Measurements from ENCODE around the gene RALGPS2.
"Not testable (repeated sequence)": the region's sequence is repeated elsewhere in the genome, so short reads cannot be mapped to it uniquely, and the experiment has no call there.

RALGPS2 gene

DNA sequence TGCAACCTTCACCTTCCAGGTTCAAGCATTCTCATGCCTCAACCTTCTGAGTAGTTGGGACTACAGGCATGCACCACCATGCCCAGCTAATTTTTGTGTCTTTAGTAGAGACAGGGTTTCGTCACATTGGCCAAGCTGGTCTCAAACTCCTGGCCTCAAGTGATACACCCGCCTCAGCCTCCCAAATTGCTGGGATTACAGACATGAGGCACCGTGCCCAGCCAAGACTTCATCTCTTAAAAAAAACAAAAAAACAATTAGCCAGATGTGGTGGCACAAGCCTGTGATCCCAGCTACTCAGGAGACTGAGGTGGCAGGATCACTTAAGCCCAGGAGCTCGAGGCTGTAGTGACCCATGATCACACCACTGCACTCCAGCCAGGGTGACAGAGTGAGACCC is 224.8 kb downstream of the RALGPS2 start:
- not testable (repeated sequence) for H3K36me3 ChIP-seq (replicated peaks in 1 of 2; ENCODE audit: control insufficient read depth in 2 of 2, insufficient read depth in 2 of 2, low read length in 2 of 2); H2BK120ac ChIP-seq (ENCODE audit: low read depth, low read length); H4K91ac ChIP-seq (ENCODE audit: low read depth, low read length, poor library complexity); H3K27me3 ChIP-seq (ENCODE audit: control insufficient read depth in 3 of 3, insufficient read depth in 3 of 3, low read depth in 1 of 3, low read length in 3 of 3); H3K14ac ChIP-seq (ENCODE audit: low read length); H2AK5ac ChIP-seq (ENCODE audit: low read depth, low read length); H3K79me1 ChIP-seq (ENCODE audit: low read depth, low read length); H2BK5ac ChIP-seq (ENCODE audit: low read length); H3K23ac ChIP-seq (ENCODE audit: low read depth, low read length, poor library complexity); H2BK12ac ChIP-seq (ENCODE audit: low read length); H3K18ac ChIP-seq (ENCODE audit: low read length); DNase-seq (ENCODE audit: low spot score); H3K4ac ChIP-seq (ENCODE audit: low read length); H3K4me2 ChIP-seq (ENCODE audit: insufficient read depth, low read length, poor library complexity, severe bottlenecking); H2AFZ ChIP-seq (ENCODE audit: low read length); H3K4me1 ChIP-seq (ENCODE audit: control insufficient read depth in 2 of 2, insufficient read depth in 1 of 2, low read depth in 1 of 2, low read length in 2 of 2); H4K8ac ChIP-seq (ENCODE audit: low read depth, low read length); H3K27ac ChIP-seq (replicated peaks; ENCODE audit: low read length); H3K9me3 ChIP-seq (replicated peaks in 1 of 2; ENCODE audit: control insufficient read depth in 2 of 2, insufficient read depth in 1 of 2, low read depth in 1 of 2, low read length in 2 of 2); H3K9ac ChIP-seq (ENCODE audit: low read depth, low read length, poor library complexity); H3K4me3 ChIP-seq (ENCODE audit: low read length in 2 of 2); H2BK15ac ChIP-seq (ENCODE audit: low read length)
- no CpG with 5 or more reads among the region's 4 CpGs for WGBS, 2 donors (ENCODE audit: extremely low coverage in 2 of 2, insufficient read length in 2 of 2, insufficient replicate concordance in 1 of 2)

DNA sequence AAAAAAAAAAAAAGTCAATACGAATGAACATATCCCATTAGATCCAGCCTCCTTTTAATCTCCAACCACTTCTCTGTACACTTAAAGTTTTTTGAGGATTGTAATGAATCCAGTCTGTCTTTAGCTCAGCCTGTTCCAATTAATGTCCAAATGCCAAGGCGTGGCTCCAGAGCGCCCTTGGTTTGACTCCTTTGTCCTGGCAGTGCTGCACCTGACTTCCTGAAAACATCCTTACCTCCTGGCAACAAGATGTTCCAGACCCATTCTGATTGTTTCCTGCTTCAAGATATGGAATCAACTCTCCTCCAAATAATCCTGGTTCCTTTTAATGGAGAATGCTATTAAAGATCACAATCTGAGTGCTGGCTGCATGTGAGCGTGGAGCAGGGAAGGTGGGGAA is 226.6 kb downstream of the RALGPS2 start:
- no peak overlapping the region for H3K4me2 ChIP-seq (ENCODE audit: insufficient read depth, low read length, poor library complexity, severe bottlenecking)
- H2BK120ac ChIP-seq (ENCODE audit: low read depth, low read length): no peak overlapping the region
- no peak overlapping the region for H2AFZ ChIP-seq (ENCODE audit: low read length)
- no peak overlapping the region for H3K4me3 ChIP-seq (ENCODE audit: low read length in 2 of 2)
- no peak overlapping the region for H3K27ac ChIP-seq (replicated peaks; ENCODE audit: low read length)
- no peak overlapping the region for H3K14ac ChIP-seq (ENCODE audit: low read length)
- no peak overlapping the region for H2BK5ac ChIP-seq (ENCODE audit: low read length)
- H3K36me3 ChIP-seq (replicated peaks in 1 of 2; ENCODE audit: control insufficient read depth in 2 of 2, insufficient read depth in 2 of 2, low read length in 2 of 2): no peaks in the 10 kb centered on the region
- H4K8ac ChIP-seq (ENCODE audit: low read depth, low read length): no peak overlapping the region
- peaks cover 0 to 3% (median 0%) of the 10 kb centered on the region in 3 experiments for H3K27me3 ChIP-seq (ENCODE audit: control insufficient read depth in 3 of 3, insufficient read depth in 3 of 3, low read depth in 1 of 3, low read length in 3 of 3)
- no peak for DNase-seq (ENCODE audit: low spot score)
- no peak overlapping the region for H3K23ac ChIP-seq (ENCODE audit: low read depth, low read length, poor library complexity)
- H3K4ac ChIP-seq (ENCODE audit: low read length): no peak overlapping the region
- no peak overlapping the region for H4K91ac ChIP-seq (ENCODE audit: low read depth, low read length, poor library complexity)
- H2BK15ac ChIP-seq (ENCODE audit: low read length): no peak overlapping the region
- WGBS, 2 donors (ENCODE audit: extremely low coverage in 2 of 2, insufficient read length in 2 of 2, insufficient replicate concordance in 1 of 2): no CpG with 5 or more reads among the region's 4 CpGs
- no peak overlapping the region for H3K9ac ChIP-seq (ENCODE audit: low read depth, low read length, poor library complexity)
- H3K79me1 ChIP-seq (ENCODE audit: low read depth, low read length): no peaks in the 10 kb centered on the region
- H3K9me3 ChIP-seq (replicated peaks in 1 of 2; ENCODE audit: control insufficient read depth in 2 of 2, insufficient read depth in 1 of 2, low read depth in 1 of 2, low read length in 2 of 2): no peaks in the 10 kb centered on the region
- no peak overlapping the region for H2AK5ac ChIP-seq (ENCODE audit: low read depth, low read length)
- no peak overlapping the region for H3K18ac ChIP-seq (ENCODE audit: low read length)
- no peak overlapping the region for H2BK12ac ChIP-seq (ENCODE audit: low read length)
- H3K4me1 ChIP-seq (ENCODE audit: control insufficient read depth in 2 of 2, insufficient read depth in 1 of 2, low read depth in 1 of 2, low read length in 2 of 2): peaks cover 0 to 1% of the 10 kb centered on the region in 2 donors

DNA sequence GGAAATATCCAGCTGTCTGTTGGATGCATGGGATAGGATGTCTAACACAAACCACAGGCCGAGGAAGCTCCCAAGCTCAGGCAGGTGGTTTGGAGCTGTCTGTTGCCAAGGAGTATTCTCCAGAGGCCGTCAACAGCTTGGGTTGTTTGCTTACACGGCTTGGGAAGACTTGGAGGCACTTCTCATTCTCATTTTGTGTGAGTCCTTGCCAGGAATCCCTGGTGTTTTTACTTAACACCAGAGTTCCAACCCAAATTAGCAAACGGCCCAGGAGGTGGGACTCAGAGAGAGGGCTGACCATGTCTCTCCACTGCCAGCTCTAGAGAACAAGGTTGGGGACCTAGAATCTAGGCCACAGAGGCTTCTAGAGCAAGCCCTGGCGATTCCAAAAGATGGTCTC is 228.0 kb downstream of the RALGPS2 start:
- Histone ChIP-seq H2AFZ (ENCODE audit: low read length) (no peak overlapping the region), H3K14ac (ENCODE audit: low read length) (no peak overlapping the region), H3K27me3 (ENCODE audit: control insufficient read depth in 3 of 3, insufficient read depth in 3 of 3, low read depth in 1 of 3, low read length in 3 of 3) (peaks cover 0 to 3% (median 0%) of the 10 kb centered on the region in 3 experiments), H3K9me3 (replicated peaks in 1 of 2; ENCODE audit: control insufficient read depth in 2 of 2, insufficient read depth in 1 of 2, low read depth in 1 of 2, low read length in 2 of 2) (no peaks in the 10 kb centered on the region), H3K36me3 (replicated peaks in 1 of 2; ENCODE audit: control insufficient read depth in 2 of 2, insufficient read depth in 2 of 2, low read length in 2 of 2) (no peaks in the 10 kb centered on the region), H2AK5ac (ENCODE audit: low read depth, low read length) (no peak overlapping the region), H2BK5ac (ENCODE audit: low read length) (no peak overlapping the region), H3K4me2 (ENCODE audit: insufficient read depth, low read length, poor library complexity, severe bottlenecking) (no peak overlapping the region), H3K27ac (replicated peaks; ENCODE audit: low read length) (no peak overlapping the region), H2BK15ac (ENCODE audit: low read length) (no peak overlapping the region), H3K79me1 (ENCODE audit: low read depth, low read length) (no peaks in the 10 kb centered on the region), H3K9ac (ENCODE audit: low read depth, low read length, poor library complexity) (no peak overlapping the region), H3K23ac (ENCODE audit: low read depth, low read length, poor library complexity) (no peak overlapping the region), H2BK120ac (ENCODE audit: low read depth, low read length) (no peak overlapping the region), H3K18ac (ENCODE audit: low read length) (no peak overlapping the region), H2BK12ac (ENCODE audit: low read length) (no peak overlapping the region), H3K4me3 (ENCODE audit: low read length in 2 of 2) (no peak overlapping the region), H3K4me1 (ENCODE audit: control insufficient read depth in 2 of 2, insufficient read depth in 1 of 2, low read depth in 1 of 2, low read length in 2 of 2) (no peaks in the 10 kb centered on the region), H3K4ac (ENCODE audit: low read length) (no peak overlapping the region), H4K91ac (ENCODE audit: low read depth, low read length, poor library complexity) (no peak overlapping the region), H4K8ac (ENCODE audit: low read depth, low read length) (no peak overlapping the region)
- no CpG with 5 or more reads among the region's 5 CpGs for whole genome bisulfite sequencing, 2 donors (ENCODE audit: extremely low coverage in 2 of 2, insufficient read length in 2 of 2, insufficient replicate concordance in 1 of 2)
- no peak for DNase-seq (ENCODE audit: low spot score)

DNA sequence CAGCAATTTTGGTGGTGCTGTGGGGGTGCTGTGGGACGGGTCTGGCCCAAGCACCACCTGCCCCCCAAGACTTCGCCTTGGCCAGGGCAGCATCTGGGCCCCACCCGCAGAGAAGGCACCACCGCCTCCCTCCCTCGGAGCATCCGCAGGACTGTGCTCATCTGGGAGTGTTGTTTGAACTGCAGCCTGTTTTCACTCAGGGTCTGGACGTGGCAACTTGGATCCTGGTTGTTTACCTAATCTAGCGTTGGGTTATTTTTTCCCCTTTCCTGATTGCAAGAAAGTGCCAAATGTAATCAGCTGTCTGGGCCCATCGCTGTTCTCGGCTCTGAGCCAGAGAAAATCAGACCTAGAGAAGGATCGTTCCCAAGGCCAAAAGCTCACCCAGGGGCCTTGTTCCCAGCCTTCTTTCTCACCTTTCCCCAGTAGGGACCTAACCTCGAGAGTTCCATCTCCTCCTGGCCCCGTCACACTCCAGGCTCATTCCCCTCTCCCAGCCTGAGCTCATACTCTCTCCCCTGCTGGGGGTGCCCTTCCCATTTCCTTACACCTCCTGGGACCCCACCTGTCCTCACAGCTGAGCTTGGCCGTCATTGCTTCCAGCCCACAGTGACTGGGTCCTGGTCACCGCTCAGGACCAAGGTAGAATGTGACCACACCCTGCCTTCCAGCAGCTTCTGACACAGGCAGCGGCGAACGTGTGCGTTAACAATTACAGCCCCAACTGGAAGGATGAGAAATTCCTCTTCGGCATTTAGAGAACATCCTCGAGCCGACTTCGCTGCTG is 228.7 kb downstream of the RALGPS2 start:
- Histone ChIP-seq H2BK5ac (ENCODE audit: low read length) (no peak overlapping the region), H3K36me3 (replicated peaks in 1 of 2; ENCODE audit: control insufficient read depth in 2 of 2, insufficient read depth in 2 of 2, low read length in 2 of 2) (no peaks in the 10 kb centered on the region), H3K4me2 (ENCODE audit: insufficient read depth, low read length, poor library complexity, severe bottlenecking) (no peak overlapping the region), H3K9ac (ENCODE audit: low read depth, low read length, poor library complexity) (no peak overlapping the region), H2AFZ (ENCODE audit: low read length) (no peak overlapping the region), H3K9me3 (replicated peaks in 1 of 2; ENCODE audit: control insufficient read depth in 2 of 2, insufficient read depth in 1 of 2, low read depth in 1 of 2, low read length in 2 of 2) (no peaks in the 10 kb centered on the region), H3K4ac (ENCODE audit: low read length) (no peak overlapping the region), H2BK120ac (ENCODE audit: low read depth, low read length) (no peak overlapping the region), H2BK15ac (ENCODE audit: low read length) (no peak overlapping the region), H3K27me3 (ENCODE audit: control insufficient read depth in 3 of 3, insufficient read depth in 3 of 3, low read depth in 1 of 3, low read length in 3 of 3) (peaks cover 0 to 3% (median 0%) of the 10 kb centered on the region in 3 experiments), H2AK5ac (ENCODE audit: low read depth, low read length) (peak overlapping the region; percentile 22), H2BK12ac (ENCODE audit: low read length) (no peak overlapping the region), H3K4me1 (ENCODE audit: control insufficient read depth in 2 of 2, insufficient read depth in 1 of 2, low read depth in 1 of 2, low read length in 2 of 2) (no peaks in the 10 kb centered on the region), H3K27ac (replicated peaks; ENCODE audit: low read length) (no peak overlapping the region), H3K14ac (ENCODE audit: low read length) (no peak overlapping the region), H3K18ac (ENCODE audit: low read length) (no peak overlapping the region), H3K4me3 (ENCODE audit: low read length in 2 of 2) (no peak overlapping the region), H3K23ac (ENCODE audit: low read depth, low read length, poor library complexity) (peak overlapping the region; percentile 35), H3K79me1 (ENCODE audit: low read depth, low read length) (no peaks in the 10 kb centered on the region), H4K8ac (ENCODE audit: low read depth, low read length) (no peak overlapping the region), H4K91ac (ENCODE audit: low read depth, low read length, poor library complexity) (no peak overlapping the region)
- DNase-seq (ENCODE audit: low spot score): no peak
- WGBS, 2 donors (ENCODE audit: extremely low coverage in 2 of 2, insufficient read length in 2 of 2, insufficient replicate concordance in 1 of 2): no CpG with 5 or more reads among the region's 23 CpGs
